Right atrium auricular region (tissue), 2 donors: Measurements from ENCODE around the gene XRCC1. TPM values are rescaled to one million over a fixed set of nuclear protein-coding genes. Genes with fewer than 3 reads are reported as not detected.
"Not testable (repeated sequence)": the region's sequence is repeated elsewhere in the genome, so short reads cannot be mapped to it uniquely, and the experiment has no call there.

ENCODE experiments used
- DNase-seq: peaks from one replicate; pipeline ENCODE4 v3.0.0-alpha.2; 2019; ENCODE audit warnings: low spot score
- H3K27ac ChIP-seq, 2 donors: fragments of 200-600 bp; sonication (generic); 1 replicate in 1 of 2; 2 replicates in 1 of 2; pipeline ENCODE4 v1.5.1; 2016 to 2019
- H3K27me3 ChIP-seq, 2 donors: fragments of 200-600 bp; sonication (generic); one replicate each; pipeline versions ENCODE4 v1.5.1 to v1.6.0; 2017 to 2019
- H3K36me3 ChIP-seq: fragments of 200-600 bp; sonication (generic); one replicate; pipeline ENCODE4 v1.5.1; 2016
- H3K4me1 ChIP-seq, 2 donors: fragments of 200-600 bp; sonication (generic); one replicate each; pipeline versions ENCODE4 v1.5.1 to v1.6.0; 2017 to 2019
- H3K4me3 ChIP-seq, 2 donors: fragments of 200-600 bp; sonication (generic); 1 replicate in 1 of 2; 2 replicates in 1 of 2; pipeline ENCODE4 v1.5.1; 2017 to 2019; ENCODE audit warnings: mild to moderate bottlenecking in 1 of 2, moderate library complexity in 1 of 2
- H3K9me3 ChIP-seq, 2 donors: fragments of 200-600 bp; sonication (generic); one replicate each; pipeline ENCODE4 v1.5.1; 2019
- total RNA-seq, 2 donors: library from RNA; depleted of rRNA; stranded (reverse); fragments of >200 nt; gene quantifications; one replicate each; pipeline ENCODE4 v1.1.0, GENCODE V29; 2016
- TF ChIP-seq, protein P1 (sequence below), 2 donors: fragments of 200-600 bp; sonication (generic); IDR thresholded peaks; one replicate each; pipeline ENCODE4 v1.5.1; 2019; ENCODE audit warnings: antibody characterized with exemption in 2 of 2

The XRCC1 gene
- total RNA-seq, 2 donors from 2014 or later, result 14.3 to 14.9 TPM

DNA sequence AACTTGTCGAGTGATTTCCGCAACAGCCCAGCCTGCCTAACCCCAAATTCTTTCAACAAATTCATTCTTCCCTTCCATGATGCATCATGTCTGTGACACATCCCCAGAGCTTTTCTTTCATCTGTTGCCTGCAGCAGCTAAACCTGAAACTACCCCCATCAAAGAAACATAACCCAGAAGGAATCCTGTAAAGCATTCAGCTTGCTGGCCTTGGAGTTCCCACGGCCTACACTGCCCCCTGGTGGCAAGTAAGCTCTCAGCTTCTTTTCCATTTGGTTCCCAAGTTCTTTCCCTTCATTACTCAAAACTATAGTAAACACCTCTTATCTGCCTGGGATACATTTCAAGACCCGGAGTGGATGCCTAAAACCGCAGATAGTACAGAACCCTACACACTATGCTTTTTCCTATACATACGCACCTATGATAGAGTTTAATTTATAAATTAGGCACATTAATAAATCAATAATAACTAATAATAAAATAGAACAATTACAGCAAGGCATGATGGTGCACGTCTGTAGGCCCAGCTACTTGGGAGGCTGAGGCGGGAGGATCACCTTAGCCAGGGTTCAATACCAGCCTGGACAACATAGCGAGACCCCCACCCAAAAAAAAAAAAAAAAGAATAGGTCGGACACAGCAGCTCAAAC is 55.8 kb downstream of the XRCC1 start:
- Histone ChIP-seq H3K9me3 (no peaks in the 10 kb centered on the region), H3K4me1 (peaks cover 0 to 2% of the 10 kb centered on the region in 2 donors), H3K27ac (no peak overlapping the region), H3K36me3 (no peaks in the 10 kb centered on the region), H3K27me3 (no peaks in the 10 kb centered on the region), H3K4me3 (no peak overlapping the region)
- peak; percentile 68 for DNase-seq
- TF ChIP-seq, protein P1, sequence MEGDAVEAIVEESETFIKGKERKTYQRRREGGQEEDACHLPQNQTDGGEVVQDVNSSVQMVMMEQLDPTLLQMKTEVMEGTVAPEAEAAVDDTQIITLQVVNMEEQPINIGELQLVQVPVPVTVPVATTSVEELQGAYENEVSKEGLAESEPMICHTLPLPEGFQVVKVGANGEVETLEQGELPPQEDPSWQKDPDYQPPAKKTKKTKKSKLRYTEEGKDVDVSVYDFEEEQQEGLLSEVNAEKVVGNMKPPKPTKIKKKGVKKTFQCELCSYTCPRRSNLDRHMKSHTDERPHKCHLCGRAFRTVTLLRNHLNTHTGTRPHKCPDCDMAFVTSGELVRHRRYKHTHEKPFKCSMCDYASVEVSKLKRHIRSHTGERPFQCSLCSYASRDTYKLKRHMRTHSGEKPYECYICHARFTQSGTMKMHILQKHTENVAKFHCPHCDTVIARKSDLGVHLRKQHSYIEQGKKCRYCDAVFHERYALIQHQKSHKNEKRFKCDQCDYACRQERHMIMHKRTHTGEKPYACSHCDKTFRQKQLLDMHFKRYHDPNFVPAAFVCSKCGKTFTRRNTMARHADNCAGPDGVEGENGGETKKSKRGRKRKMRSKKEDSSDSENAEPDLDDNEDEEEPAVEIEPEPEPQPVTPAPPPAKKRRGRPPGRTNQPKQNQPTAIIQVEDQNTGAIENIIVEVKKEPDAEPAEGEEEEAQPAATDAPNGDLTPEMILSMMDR (IDR thresholded peaks at IDR 0.05), result peak; percentile 78 to 90

DNA sequence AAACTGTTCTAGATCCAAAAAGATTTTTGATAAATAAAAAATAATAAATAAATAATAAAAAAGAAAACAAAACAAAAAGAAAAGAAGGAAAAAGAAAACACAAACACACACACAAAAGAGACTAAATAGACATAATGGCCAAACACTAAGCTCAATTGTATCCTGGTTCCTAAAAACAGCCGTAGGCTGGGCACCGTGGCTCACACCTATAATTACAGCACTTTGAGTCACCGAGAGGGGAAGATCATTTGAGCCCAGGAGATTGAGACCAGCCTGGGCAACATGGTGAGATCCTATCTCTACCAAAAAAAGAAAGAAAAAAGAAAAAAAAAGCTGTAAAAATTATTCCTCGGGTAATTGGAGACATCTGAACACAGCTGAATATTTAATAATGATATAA is 57.3 kb downstream of the XRCC1 start:
- Histone ChIP-seq H3K4me3 (no peak overlapping the region), H3K27ac (no peak overlapping the region), H3K36me3 (no peaks in the 10 kb centered on the region), H3K9me3 (no peaks in the 10 kb centered on the region), H3K4me1 (no peaks in the 10 kb centered on the region), H3K27me3 (no peaks in the 10 kb centered on the region)
- no peak for DNase-seq
- TF ChIP-seq, protein P1 (IDR thresholded peaks at IDR 0.05), result no peak

DNA sequence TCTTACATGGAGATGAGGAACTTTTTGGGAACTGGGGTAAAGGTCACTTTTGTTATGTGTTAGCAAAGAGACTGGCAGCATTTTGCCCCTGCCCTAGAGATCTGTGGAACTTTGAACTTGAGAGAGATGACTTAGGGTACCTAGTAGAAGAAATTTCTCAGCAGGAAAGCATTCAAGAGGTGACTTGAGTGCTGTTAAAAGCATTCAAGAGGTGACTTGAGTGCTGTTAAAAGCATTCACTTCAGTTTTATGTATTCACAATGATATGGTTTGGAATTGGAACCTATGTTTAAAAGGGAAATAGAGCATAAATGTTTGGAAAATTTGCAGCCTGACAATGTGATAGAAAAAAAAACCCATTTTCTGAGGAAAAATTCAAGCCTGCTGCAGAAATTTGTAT is 62.9 kb downstream of the XRCC1 start:
- H3K9me3 ChIP-seq, result not testable (repeated sequence)

DNA sequence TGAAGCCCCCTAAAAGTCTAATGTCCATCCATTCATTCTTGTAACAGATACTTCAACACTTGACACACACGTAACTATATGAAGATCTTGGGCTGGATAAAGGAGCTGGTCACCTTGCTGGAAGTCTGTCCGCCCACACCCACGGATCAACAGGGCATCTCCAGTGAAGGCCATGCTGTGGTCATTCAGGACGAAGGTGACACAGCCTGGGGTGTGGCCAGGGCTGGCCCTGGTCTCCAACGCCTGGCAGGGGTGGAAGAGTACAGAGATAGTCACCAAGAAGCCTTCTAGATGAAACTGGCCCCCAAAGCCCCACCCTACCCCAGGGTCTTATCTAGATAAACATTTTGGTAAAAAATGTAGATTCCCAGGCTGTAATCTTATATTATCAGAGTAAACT is 64.0 kb downstream of the XRCC1 start:
- TF ChIP-seq, protein P1 (IDR thresholded peaks at IDR 0.05), result no peak
- Histone ChIP-seq H3K36me3 (peaks cover 11% of the 10 kb centered on the region), H3K27me3 (no peaks in the 10 kb centered on the region), H3K4me1 (no peaks in the 10 kb centered on the region), H3K4me3 (no peak overlapping the region), H3K27ac (no peak overlapping the region), H3K9me3 (no peaks in the 10 kb centered on the region)
- no peak for DNase-seq

More for the DNA sequence above, 62.9 kb downstream of the XRCC1 start:
- not testable (repeated sequence) for H3K27ac ChIP-seq, DNase-seq, H3K27me3 ChIP-seq, H3K4me1 ChIP-seq, H3K4me3 ChIP-seq
- peaks cover 11% of the 10 kb centered on the region for H3K36me3 ChIP-seq

DNA sequence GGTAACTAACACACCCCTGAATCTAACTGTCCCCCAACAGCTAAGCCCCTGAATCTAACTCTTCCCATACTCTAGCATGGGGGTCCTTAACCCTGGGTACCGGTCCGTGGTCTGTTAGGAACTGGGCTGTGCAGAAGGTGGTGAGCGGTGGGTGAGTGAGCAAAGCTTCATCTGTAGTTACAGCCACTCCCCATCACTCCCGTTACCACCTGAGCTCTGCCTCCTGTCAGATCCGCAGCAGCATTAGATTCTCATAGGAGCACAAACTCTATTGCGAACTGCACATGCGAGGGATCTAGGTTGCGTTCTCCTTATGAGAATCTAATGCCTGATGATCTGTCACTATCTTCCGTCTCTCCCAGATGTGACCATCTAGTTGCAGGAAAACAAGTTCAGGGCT is 64.6 kb downstream of the XRCC1 start:
- H3K4me1 ChIP-seq, result no peaks in the 10 kb centered on the region
- DNase-seq, result no peak
- TF ChIP-seq, protein P1 (IDR thresholded peaks at IDR 0.05), result no peak
- H3K27me3 ChIP-seq, result no peaks in the 10 kb centered on the region
- no peak overlapping the region for H3K4me3 ChIP-seq
- H3K27ac ChIP-seq, result no peak overlapping the region
- H3K36me3 ChIP-seq, result peaks cover 11% of the 10 kb centered on the region
- H3K9me3 ChIP-seq, result no peaks in the 10 kb centered on the region

DNA sequence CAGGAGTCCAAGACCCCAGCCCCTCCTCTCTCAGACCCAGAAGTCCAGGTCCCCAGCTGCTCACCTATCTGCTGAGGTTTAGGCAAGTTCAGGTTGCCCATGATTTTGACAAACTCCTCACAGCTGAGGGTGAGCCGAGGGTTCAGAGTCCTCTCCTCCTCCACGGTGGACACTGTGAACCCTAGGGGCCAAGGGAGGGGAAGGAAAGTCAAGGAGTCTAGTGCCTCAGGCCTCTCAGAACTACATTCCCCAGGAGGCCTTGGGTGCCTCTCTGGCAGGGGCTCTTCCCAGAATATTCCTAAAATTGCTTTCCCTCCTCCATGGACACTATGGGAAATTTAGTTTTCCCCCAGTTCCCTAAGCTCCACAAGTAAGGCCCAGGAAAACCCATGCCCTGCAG is 67.4 kb downstream of the XRCC1 start:
- TF ChIP-seq, protein P1 (IDR thresholded peaks at IDR 0.05), result no peak
- H3K4me1 ChIP-seq, result peaks cover 0 to 14% of the 10 kb centered on the region in 2 donors
- no peaks in the 10 kb centered on the region for H3K27me3 ChIP-seq
- peaks cover 11% of the 10 kb centered on the region for H3K36me3 ChIP-seq
- H3K4me3 ChIP-seq, result no peak overlapping the region
- no peak for DNase-seq
- no peak overlapping the region for H3K27ac ChIP-seq
- H3K9me3 ChIP-seq, result no peaks in the 10 kb centered on the region
